Panc1 (cell line): ENCODE data around the gene ALDH1A1. TPM values are rescaled to one million over a fixed set of nuclear protein-coding genes. Genes with fewer than 3 reads are reported as not detected.

Experiments used
- ATAC-seq: fragments of 200-7000 bp; cut with Tn5 transposase; 2 replicates; pipeline ENCODE4 v1.9.1; 2020; ENCODE audit warnings: mild to moderate bottlenecking, moderate library complexity
- BruUV-seq: library from RNA; stranded (reverse); fragments of 400-500 nt; replicated peaks from 2 replicates; lab custom pipeline; 2021; lab: Mats Ljungman, UMichigan
- CTCF ChIA-PET: fragments of 300-600 bp; sonication (Branson Sonifier 250); formaldehyde crosslinking; loops from one replicate; lab custom pipeline; 2022; ENCODE audit warnings: antibody characterized with exemption; lab: Charles Lee
- POLR2A ChIA-PET: fragments of 300-600 bp; sonication (Branson Sonifier 250); formaldehyde crosslinking; loops from one replicate; lab custom pipeline; 2022; ENCODE audit warnings: antibody characterized with exemption; lab: Charles Lee
- DNase-seq: peaks from one replicate; pipeline ENCODE4 v3.0.0-alpha.2; 2010; ENCODE audit warnings: low read depth, low spot score
- H3K27ac ChIP-seq: 2 replicates; pipeline ENCODE4 v1.5.1; 2011; ENCODE audit warnings: mild to moderate bottlenecking, low read length, inconsistent platforms
- H3K27me3 ChIP-seq: fragments of 200-500 bp; sonication (Bioruptor generic); 2 replicates; pipeline ENCODE4 v1.6.0; 2014; ENCODE audit warnings: low read length, inconsistent platforms; ENCODE audit not compliant: control insufficient read depth, insufficient read depth
- H3K36me3 ChIP-seq: fragments of 200-500 bp; sonication (Bioruptor generic); 2 replicates; pipeline ENCODE4 v1.5.1; 2014; ENCODE audit warnings: inconsistent platforms, mild to moderate bottlenecking, low read length, moderate library complexity; ENCODE audit not compliant: control insufficient read depth, insufficient read depth
- H3K4me1 ChIP-seq: 2 replicates; pipeline ENCODE4 v1.5.1; 2011; ENCODE audit warnings: inconsistent platforms, mild to moderate bottlenecking, low read length, moderate library complexity; ENCODE audit not compliant: control insufficient read depth, insufficient read depth
- H3K4me3 ChIP-seq, 2 experiments: 2 replicates each; pipeline ENCODE4 v1.5.1; 2011 to 2012; ENCODE audit warnings: low read depth in 2 of 2, low read length in 2 of 2, mild to moderate bottlenecking in 2 of 2, inconsistent platforms in 1 of 2, moderate library complexity in 1 of 2
- H3K9me3 ChIP-seq: fragments of 200-500 bp; sonication (Bioruptor generic); 2 replicates; pipeline ENCODE4 v1.5.1; 2014; ENCODE audit warnings: low read depth, mild to moderate bottlenecking, inconsistent platforms, low read length, moderate library complexity; ENCODE audit not compliant: control insufficient read depth, insufficient read depth
- CTCF ChIP-seq: fragments of 450-650 bp; IDR thresholded peaks from 2 replicates; pipeline ENCODE4 v1.5.1; 2017; ENCODE audit warnings: mild to moderate bottlenecking
- POLR2AphosphoS5 ChIP-seq: IDR thresholded peaks from 2 replicates; pipeline ENCODE4 v1.6.1; 2012; ENCODE audit warnings: mild to moderate bottlenecking, low read depth, low read length, moderate library complexity
- REST ChIP-seq, 2 experiments: IDR thresholded peaks; 2 replicates each; pipeline ENCODE4 v1.6.1; 2011 to 2012; ENCODE audit warnings: low read depth in 2 of 2, control low read depth in 1 of 2, low read length in 1 of 2, mild to moderate bottlenecking in 1 of 2, moderate library complexity in 1 of 2; ENCODE audit not compliant: insufficient read depth in 1 of 2
- SIN3A ChIP-seq: IDR thresholded peaks from 2 replicates; pipeline ENCODE4 v1.6.1; 2012; ENCODE audit warnings: low read depth, mild to moderate bottlenecking, low read length, moderate library complexity, borderline replicate concordance; ENCODE audit not compliant: insufficient read depth
- TCF7L2 ChIP-seq: IDR thresholded peaks from 2 replicates; pipeline ENCODE4 v1.6.1; 2011; ENCODE audit warnings: mild to moderate bottlenecking, low read depth, low read length, inconsistent platforms
- in situ Hi-C: cut with HindIII; loops from 2 replicates; pipeline ENCODE4 v1.10.0; 2016; ENCODE audit warnings: low sequenced_read_pairs, low pct_unique_long_range_greater_than_20kb
- intact Hi-C: fragments of 100-400 bp; cut with micrococcal nuclease; formaldehyde crosslinking; loops from one replicate; pipeline ENCODE4 v1.10.0; 2022; ENCODE audit not compliant: unreplicated experiment
- total RNA-seq: library from RNA; stranded (reverse); gene quantifications from one replicate; pipeline ENCODE4 v1.2.1, GENCODE V29; 2021; ENCODE audit not compliant: unreplicated experiment

The ALDH1A1 gene
- total RNA-seq, 1 experiment from 2014 or later = 0.54 TPM

DNA sequence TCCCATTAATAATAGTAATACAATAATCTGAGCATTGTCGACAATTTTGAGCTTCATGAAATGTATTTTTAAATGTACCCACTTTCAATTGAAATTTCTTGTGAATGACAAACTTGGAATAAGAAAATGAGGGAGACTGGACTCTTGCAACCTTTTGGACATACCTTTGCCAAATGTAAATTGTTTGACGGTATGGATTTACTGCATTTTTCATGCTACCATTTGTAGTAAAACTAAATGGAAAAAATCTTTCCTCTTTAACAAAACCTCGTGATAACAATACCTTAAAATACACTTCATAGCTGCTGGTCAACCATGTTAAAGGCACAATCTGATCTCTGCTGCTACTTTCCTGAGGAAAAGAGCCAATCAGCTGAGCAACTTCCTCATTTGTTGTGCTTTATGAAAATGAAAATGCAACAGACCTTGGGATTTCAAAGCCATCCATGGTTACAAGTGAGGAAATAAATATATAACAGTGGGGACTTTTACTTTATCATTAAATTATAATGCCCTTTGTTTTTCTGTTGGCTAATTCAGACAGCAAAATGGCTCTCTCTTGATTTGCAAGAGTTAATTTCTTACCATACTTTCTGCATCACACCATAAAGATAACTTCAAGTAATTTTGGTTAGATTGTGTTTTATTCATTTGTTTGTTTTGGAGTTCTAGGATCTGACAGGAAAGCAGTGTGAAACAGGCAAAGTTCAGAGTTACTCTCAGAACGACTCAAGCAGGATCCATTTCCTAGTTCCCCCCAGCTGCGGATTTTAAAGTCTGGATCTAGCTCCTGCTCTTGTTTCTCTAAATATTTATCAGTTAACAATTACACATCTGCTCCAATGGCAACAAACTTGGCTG lies 1.1 kb downstream of the ALDH1A1 start:
- no peak for DNase-seq
- BruUV-seq = no TSS peak
- CTCF ChIA-PET = no interaction called here
- intact Hi-C loops (no loop called here), in situ Hi-C loops (no loop called here)
- H3K4me3 ChIP-seq = no peak overlapping the region
- no peak for ATAC-seq
- no peaks in the 10 kb centered on the region for H3K36me3 ChIP-seq
- H3K4me1 ChIP-seq = no peaks in the 10 kb centered on the region
- no peak overlapping the region for H3K27ac ChIP-seq
- no peaks in the 10 kb centered on the region for H3K27me3 ChIP-seq
- TF ChIP-seq CTCF (no peak), TCF7L2 (no peak), POLR2AphosphoS5 (no peak), SIN3A (no peak), REST (IDR thresholded peaks at IDR 0.05; ENCODE audit: insufficient read depth in 1 of 2, low read depth in 2 of 2, low read length in 1 of 2) (no peak)
- no peaks in the 10 kb centered on the region for H3K9me3 ChIP-seq
- POLR2A ChIA-PET = no interaction called here

- Histone ChIP-seq H3K9me3 (no peaks in the 10 kb centered on the region), H3K36me3 (no peaks in the 10 kb centered on the region), H3K4me1 (no peaks in the 10 kb centered on the region), H3K27me3 (no peaks in the 10 kb centered on the region), H3K27ac (no peak overlapping the region), H3K4me3 (no peak overlapping the region)
- DNase-seq (no peak), ATAC-seq (no peak)
- TF ChIP-seq CTCF (no peak), TCF7L2 (no peak), SIN3A (no peak), REST (IDR thresholded peaks at IDR 0.05; ENCODE audit: insufficient read depth in 1 of 2, low read depth in 2 of 2, low read length in 1 of 2) (no peak), POLR2AphosphoS5 (no peak)
- in situ Hi-C loops = no loop called here
- intact Hi-C loops = no loop called here
- BruUV-seq = no TSS peak
- POLR2A ChIA-PET = no interaction called here
- CTCF ChIA-PET = no interaction called here
Observed at GRCh38 chr9:72950875-72951442, 1.9 kb downstream of the ALDH1A1 start.
